Neural cell (in vitro differentiated cells): ENCODE data around the gene SSX2IP. TPM values are rescaled to one million over a fixed set of nuclear protein-coding genes. Genes with fewer than 3 reads are reported as not detected.

Source experiments
- H2AFZ ChIP-seq: fragments of 200-600, 300-800 bp; sonication (generic), shearing (Covaris generic); 2 replicates; pipeline ENCODE4 v1.6.0; 2014; ENCODE audit warnings: low read depth, mild to moderate bottlenecking, antibody characterized with exemption, low read length, moderate library complexity
- H3F3A ChIP-seq: fragments of 200-600 bp; shearing (Covaris generic); 2 replicates; pipeline ENCODE4 v1.6.1; 2016; ENCODE audit warnings: mild to moderate bottlenecking, moderate library complexity, mixed read lengths, antibody characterized with exemption, low read length; ENCODE audit not compliant: insufficient read depth, poor library complexity, severe bottlenecking
- H3K27ac ChIP-seq: fragments of 200-600, 300-800 bp; sonication (generic), shearing (Covaris generic); 2 replicates; pipeline ENCODE4 v1.5.1; 2014; ENCODE audit warnings: mild to moderate bottlenecking, low read length, moderate library complexity
- H3K27me3 ChIP-seq: fragments of 300-800, 200-600 bp; sonication (generic), shearing (Covaris generic); 2 replicates; pipeline ENCODE4 v1.6.0; 2014; ENCODE audit warnings: mild to moderate bottlenecking, low read depth, low read length, moderate library complexity; ENCODE audit not compliant: insufficient read depth
- H3K36me3 ChIP-seq: fragments of 300-800, 200-600 bp; sonication (generic), shearing (Covaris generic); 2 replicates; pipeline ENCODE4 v1.5.1; 2014; ENCODE audit warnings: mild to moderate bottlenecking, antibody characterized with exemption, low read length, moderate library complexity; ENCODE audit not compliant: insufficient read depth
- H3K4me2 ChIP-seq: fragments of 300-800, 200-600 bp; sonication (generic), shearing (Covaris generic); 2 replicates; pipeline ENCODE4 v1.6.0; 2014; ENCODE audit warnings: mild to moderate bottlenecking, low read length
- H3K4me3 ChIP-seq: fragments of 300-800, 200-600 bp; sonication (generic), shearing (Covaris generic); 2 replicates; pipeline ENCODE4 v1.5.1; 2014; ENCODE audit warnings: mild to moderate bottlenecking, low read length, moderate library complexity
- H3K79me2 ChIP-seq: fragments of 200-600 bp; shearing (Covaris generic); replicated peaks from 2 replicates; pipeline ENCODE4 v1.6.0; 2014; ENCODE audit warnings: mild to moderate bottlenecking, low read length, moderate library complexity; ENCODE audit not compliant: insufficient read depth
- H3K9ac ChIP-seq: fragments of 300-800, 200-600 bp; sonication (generic), shearing (Covaris generic); 2 replicates; pipeline ENCODE4 v1.6.1; 2016; ENCODE audit warnings: mild to moderate bottlenecking, low read length, mixed read lengths
- H3K9me2 ChIP-seq: fragments of 200-600 bp; shearing (Covaris generic); 2 replicates; pipeline ENCODE4 v1.6.1; 2016; ENCODE audit warnings: mild to moderate bottlenecking, low read length, mixed read lengths; ENCODE audit not compliant: insufficient read depth
- H3K9me3 ChIP-seq: fragments of 200-600, 300-800 bp; sonication (generic), shearing (Covaris generic); 2 replicates; pipeline ENCODE4 v1.6.1; 2016; ENCODE audit warnings: mild to moderate bottlenecking, mixed run types, low read length, moderate library complexity, mixed read lengths
- H4K20me1 ChIP-seq: fragments of 200-600 bp; shearing (Covaris generic); 2 replicates; pipeline ENCODE4 v1.6.1; 2016; ENCODE audit warnings: mild to moderate bottlenecking, mixed run types; ENCODE audit not compliant: insufficient read depth
- CTCF ChIP-seq: fragments of 450-650 bp; IDR thresholded peaks from 2 replicates; pipeline ENCODE4 v1.5.1; 2014; ENCODE audit warnings: antibody characterized with exemption, mild to moderate bottlenecking, moderate library complexity; ENCODE audit not compliant: poor library complexity, severe bottlenecking
- EP300 ChIP-seq: fragments of 450-650 bp; conservative IDR thresholded peaks from 2 replicates; pipeline ENCODE4 v1.6.1; 2014; ENCODE audit warnings: antibody characterized with exemption, mild to moderate bottlenecking, moderate library complexity; ENCODE audit not compliant: poor library complexity, severe bottlenecking
- EZH2 ChIP-seq: fragments of 200-600, 300-800 bp; shearing (Covaris generic), sonication (generic); IDR thresholded peaks from 2 replicates; pipeline ENCODE4 v1.6.1; 2014; ENCODE audit warnings: antibody characterized with exemption, low read length, borderline replicate concordance, mild to moderate bottlenecking; ENCODE audit not compliant: insufficient read depth, poor library complexity, severe bottlenecking
- MXI1 ChIP-seq: fragments of 450-650 bp; conservative IDR thresholded peaks from 2 replicates; pipeline ENCODE4 v1.6.1; 2014; ENCODE audit warnings: antibody characterized with exemption, mild to moderate bottlenecking; ENCODE audit not compliant: poor library complexity, severe bottlenecking
- POLR2AphosphoS5 ChIP-seq: IDR thresholded peaks from 2 replicates; pipeline ENCODE4 v1.6.1; 2012
- RAD21 ChIP-seq: fragments of 450-650 bp; conservative IDR thresholded peaks from 2 replicates; pipeline ENCODE4 v1.6.1; 2014; ENCODE audit warnings: antibody characterized with exemption, mild to moderate bottlenecking, moderate library complexity
- SMC3 ChIP-seq: fragments of 450-650 bp; conservative IDR thresholded peaks from 2 replicates; pipeline ENCODE4 v1.6.1; 2014; ENCODE audit warnings: antibody characterized with exemption, mild to moderate bottlenecking, moderate library complexity; ENCODE audit not compliant: poor library complexity
- TAF1 ChIP-seq: IDR thresholded peaks from 2 replicates; pipeline ENCODE4 v1.6.1; 2012; ENCODE audit warnings: low read depth
- polyA plus RNA-seq: library from polyadenylated mRNA; depleted of rRNA; stranded (reverse); fragments of >200 nt; gene quantifications from 2 replicates; pipeline ENCODE4 v1.2.3, GENCODE V29; 2014
- TF ChIP-seq, protein P1 (sequence below): IDR thresholded peaks from 2 replicates; pipeline ENCODE4 v1.6.1; 2012; ENCODE audit warnings: borderline replicate concordance

Gene SSX2IP
- polyA plus RNA-seq, 1 donor from 2014 or later: 21.7 TPM

DNA sequence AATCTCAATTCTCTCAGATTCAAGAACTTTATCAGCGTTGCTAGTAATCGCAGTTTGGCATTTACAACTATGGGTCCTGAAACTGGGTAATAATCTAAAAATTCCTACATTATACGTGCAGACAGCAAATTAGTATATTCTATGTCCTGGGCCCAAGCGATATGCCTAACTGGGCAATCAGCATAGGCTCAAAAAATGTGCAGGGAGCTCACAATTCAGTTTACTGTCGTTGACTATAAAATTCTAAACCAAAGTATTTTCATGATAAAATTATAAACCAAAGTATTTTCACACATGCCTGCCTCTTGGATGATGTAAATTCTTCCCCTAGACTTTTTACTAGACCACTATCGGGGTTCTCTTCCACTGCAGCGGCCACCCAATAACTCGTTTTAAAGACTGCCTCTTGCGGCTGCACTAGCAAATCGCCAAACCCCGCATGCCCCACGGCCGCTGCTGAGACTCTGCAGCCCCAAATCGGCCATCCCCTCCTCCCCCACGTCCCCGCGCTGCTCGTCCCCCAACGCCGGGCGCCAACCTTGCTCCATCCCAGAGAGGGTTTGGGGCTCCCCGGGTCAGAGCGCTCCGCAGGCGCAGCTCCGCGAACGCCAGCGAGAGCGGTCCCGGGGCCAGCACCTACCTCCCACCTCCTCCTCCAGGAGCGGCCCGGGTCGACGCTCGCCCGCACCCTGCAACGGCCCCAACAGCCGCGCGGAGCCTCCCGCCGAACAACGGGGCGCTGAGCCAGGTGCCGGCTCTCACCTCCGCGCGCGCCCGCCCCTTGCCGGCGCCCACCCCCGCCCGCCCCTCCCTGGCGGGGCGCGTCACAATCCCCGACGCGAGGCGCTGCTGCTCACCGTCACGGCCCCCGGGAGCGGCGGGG lies 506 bp downstream of the SSX2IP start:
- no peaks in the 10 kb centered on the region for H3K9me3 ChIP-seq
- peaks cover 46% of the 10 kb centered on the region for H3K79me2 ChIP-seq
- peak overlapping the region; percentile 80 for H3K4me3 ChIP-seq
- peak overlapping the region; percentile 78 for H3K27ac ChIP-seq
- no peaks in the 10 kb centered on the region for H3K27me3 ChIP-seq
- no peak for TF ChIP-seq EP300
- peak; percentile 50 for TF ChIP-seq CTCF
- TF ChIP-seq, protein P1, sequence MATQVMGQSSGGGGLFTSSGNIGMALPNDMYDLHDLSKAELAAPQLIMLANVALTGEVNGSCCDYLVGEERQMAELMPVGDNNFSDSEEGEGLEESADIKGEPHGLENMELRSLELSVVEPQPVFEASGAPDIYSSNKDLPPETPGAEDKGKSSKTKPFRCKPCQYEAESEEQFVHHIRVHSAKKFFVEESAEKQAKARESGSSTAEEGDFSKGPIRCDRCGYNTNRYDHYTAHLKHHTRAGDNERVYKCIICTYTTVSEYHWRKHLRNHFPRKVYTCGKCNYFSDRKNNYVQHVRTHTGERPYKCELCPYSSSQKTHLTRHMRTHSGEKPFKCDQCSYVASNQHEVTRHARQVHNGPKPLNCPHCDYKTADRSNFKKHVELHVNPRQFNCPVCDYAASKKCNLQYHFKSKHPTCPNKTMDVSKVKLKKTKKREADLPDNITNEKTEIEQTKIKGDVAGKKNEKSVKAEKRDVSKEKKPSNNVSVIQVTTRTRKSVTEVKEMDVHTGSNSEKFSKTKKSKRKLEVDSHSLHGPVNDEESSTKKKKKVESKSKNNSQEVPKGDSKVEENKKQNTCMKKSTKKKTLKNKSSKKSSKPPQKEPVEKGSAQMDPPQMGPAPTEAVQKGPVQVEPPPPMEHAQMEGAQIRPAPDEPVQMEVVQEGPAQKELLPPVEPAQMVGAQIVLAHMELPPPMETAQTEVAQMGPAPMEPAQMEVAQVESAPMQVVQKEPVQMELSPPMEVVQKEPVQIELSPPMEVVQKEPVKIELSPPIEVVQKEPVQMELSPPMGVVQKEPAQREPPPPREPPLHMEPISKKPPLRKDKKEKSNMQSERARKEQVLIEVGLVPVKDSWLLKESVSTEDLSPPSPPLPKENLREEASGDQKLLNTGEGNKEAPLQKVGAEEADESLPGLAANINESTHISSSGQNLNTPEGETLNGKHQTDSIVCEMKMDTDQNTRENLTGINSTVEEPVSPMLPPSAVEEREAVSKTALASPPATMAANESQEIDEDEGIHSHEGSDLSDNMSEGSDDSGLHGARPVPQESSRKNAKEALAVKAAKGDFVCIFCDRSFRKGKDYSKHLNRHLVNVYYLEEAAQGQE: no peak
- peak; percentile 59 for TF ChIP-seq POLR2AphosphoS5
- no peak for TF ChIP-seq SMC3
- no peak for TF ChIP-seq EZH2
- peak; percentile 3 for TF ChIP-seq MXI1
- peak; percentile 36 for TF ChIP-seq TAF1
- TF ChIP-seq RAD21: peak; percentile 36
- peak overlapping the region; percentile 34 for H2AFZ ChIP-seq
- H3K36me3 ChIP-seq: no peaks in the 10 kb centered on the region
- no peaks in the 10 kb centered on the region for H3F3A ChIP-seq
- H3K9ac ChIP-seq: peak overlapping the region; percentile 76
- peak overlapping the region; percentile 99 for H3K4me2 ChIP-seq
- H3K9me2 ChIP-seq: no peaks in the 10 kb centered on the region
- H4K20me1 ChIP-seq: no peaks in the 10 kb centered on the region

DNA sequence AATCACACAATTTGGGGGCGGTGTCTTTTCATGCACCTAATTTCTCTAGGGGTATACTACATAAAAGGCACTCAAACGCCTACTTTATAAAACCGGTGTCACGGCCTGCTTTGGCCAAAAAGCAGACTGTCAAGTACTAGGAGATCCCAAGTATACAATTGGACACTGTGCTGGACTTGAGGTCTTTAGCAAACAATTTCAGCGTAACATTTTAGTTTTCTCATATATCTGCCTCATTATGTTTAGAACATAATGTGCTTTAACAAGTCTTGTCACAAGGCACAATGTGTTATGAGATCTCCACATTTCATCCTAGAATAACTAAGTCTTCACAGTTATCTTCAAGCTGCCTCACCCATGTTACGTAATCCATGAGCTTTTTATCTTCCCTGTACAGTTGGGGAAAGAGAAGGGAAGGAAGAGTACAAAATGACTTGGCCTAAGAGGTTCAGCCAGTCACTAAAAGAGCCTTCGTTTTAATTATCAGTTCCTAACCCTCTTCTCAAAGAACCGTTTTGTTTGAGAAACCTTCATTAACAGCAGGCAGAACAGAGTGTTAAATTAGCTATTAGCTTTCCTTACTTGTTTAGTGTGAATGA lies 1.7 kb downstream of the SSX2IP start:
- no peaks in the 10 kb centered on the region for H3K9me3 ChIP-seq
- H3K4me2 ChIP-seq: peak overlapping the region; percentile 99
- H3F3A ChIP-seq: no peaks in the 10 kb centered on the region
- H3K79me2 ChIP-seq: peaks cover 54% of the 10 kb centered on the region
- H4K20me1 ChIP-seq: no peaks in the 10 kb centered on the region
- H3K9me2 ChIP-seq: no peaks in the 10 kb centered on the region
- no peak for TF ChIP-seq EP300
- TF ChIP-seq RAD21: no peak
- no peak for TF ChIP-seq EZH2
- TF ChIP-seq TAF1: no peak
- no peak for TF ChIP-seq MXI1
- TF ChIP-seq POLR2AphosphoS5: no peak
- TF ChIP-seq, protein P1: no peak
- no peak for TF ChIP-seq CTCF
- TF ChIP-seq SMC3: no peak
- H3K36me3 ChIP-seq: no peaks in the 10 kb centered on the region
- peak overlapping the region; percentile 80 for H3K4me3 ChIP-seq
- H3K9ac ChIP-seq: no peak overlapping the region
- no peak overlapping the region for H2AFZ ChIP-seq
- H3K27me3 ChIP-seq: no peaks in the 10 kb centered on the region
- H3K27ac ChIP-seq: no peak overlapping the region
